Uterus (tissue), 4 donors: ENCODE data around the gene RAB22A. TPM values are rescaled to one million over a fixed set of nuclear protein-coding genes. Genes with fewer than 3 reads are reported as not detected.

Experiments used
- DNase-seq, 2 donors: peaks; one replicate each; pipeline ENCODE4 v3.0.0-alpha.2; 2019 to 2020
- H3K27ac ChIP-seq, 2 donors: fragments of 200-600 bp; sonication (generic); 1 replicate in 1 of 2; 2 replicates in 1 of 2; pipeline ENCODE4 v1.5.1; 2016 to 2018
- H3K27me3 ChIP-seq, 2 donors: fragments of 200-600 bp; sonication (generic); one replicate each; pipeline ENCODE4 v1.5.1; 2018 to 2019; ENCODE audit warnings: control low read depth in 1 of 2
- H3K36me3 ChIP-seq, 2 donors: fragments of 200-600 bp; sonication (generic); one replicate each; pipeline ENCODE4 v1.5.1; 2019; ENCODE audit warnings: control low read depth in 1 of 2
- H3K4me1 ChIP-seq, 2 donors: fragments of 200-600 bp; sonication (generic); one replicate each; pipeline ENCODE4 v1.5.1; 2018 to 2019; ENCODE audit warnings: control low read depth in 1 of 2
- H3K4me3 ChIP-seq, 2 donors: fragments of 200-600 bp; sonication (generic); 1 replicate in 1 of 2; 2 replicates in 1 of 2; pipeline ENCODE4 v1.5.1; 2018 to 2019; ENCODE audit warnings: mild to moderate bottlenecking in 1 of 2
- H3K9me3 ChIP-seq, 2 donors: fragments of 200-600 bp; sonication (generic); one replicate each; pipeline ENCODE4 v1.5.1; 2019; ENCODE audit warnings: control low read depth in 1 of 2
- POLR2A ChIP-seq, 2 donors: fragments of 450-650 bp; IDR thresholded peaks; one replicate each; pipeline ENCODE4 v1.6.1; 2016; ENCODE audit warnings: antibody characterized with exemption in 2 of 2, mild to moderate bottlenecking in 1 of 2, moderate library complexity in 1 of 2
- intact Hi-C: fragments of 100-400 bp; cut with DNase I; formaldehyde crosslinking; loops from one replicate; pipeline ENCODE4 v1.15.1; 2023; ENCODE audit warnings: low total_unique reads
- total RNA-seq, 4 donors: library from RNA; depleted of rRNA in 3 of 4; stranded (reverse); fragments of >200 nt in 3 of 4; gene quantifications; one replicate each; pipeline versions ENCODE4 v1.1.0 to v1.2.4, GENCODE V29; 2014 to 2023
- TF ChIP-seq, protein P1 (sequence below), 4 experiments: fragments of 200-600 bp in 2 of 4; fragments of 450-650 bp in 2 of 4; sonication (generic) in 2 of 4; IDR thresholded peaks; one replicate each; pipeline ENCODE4 v1.5.1; 2016 to 2019; ENCODE audit warnings: antibody characterized with exemption in 4 of 4, mild to moderate bottlenecking in 2 of 4, moderate library complexity in 1 of 4
- donor health status: DM: yes; HTN: yes; CAD: no.

Gene RAB22A
- total RNA-seq, 4 donors from 2014 or later: 9.5 to 29.7 (median 23.3) TPM

DNA sequence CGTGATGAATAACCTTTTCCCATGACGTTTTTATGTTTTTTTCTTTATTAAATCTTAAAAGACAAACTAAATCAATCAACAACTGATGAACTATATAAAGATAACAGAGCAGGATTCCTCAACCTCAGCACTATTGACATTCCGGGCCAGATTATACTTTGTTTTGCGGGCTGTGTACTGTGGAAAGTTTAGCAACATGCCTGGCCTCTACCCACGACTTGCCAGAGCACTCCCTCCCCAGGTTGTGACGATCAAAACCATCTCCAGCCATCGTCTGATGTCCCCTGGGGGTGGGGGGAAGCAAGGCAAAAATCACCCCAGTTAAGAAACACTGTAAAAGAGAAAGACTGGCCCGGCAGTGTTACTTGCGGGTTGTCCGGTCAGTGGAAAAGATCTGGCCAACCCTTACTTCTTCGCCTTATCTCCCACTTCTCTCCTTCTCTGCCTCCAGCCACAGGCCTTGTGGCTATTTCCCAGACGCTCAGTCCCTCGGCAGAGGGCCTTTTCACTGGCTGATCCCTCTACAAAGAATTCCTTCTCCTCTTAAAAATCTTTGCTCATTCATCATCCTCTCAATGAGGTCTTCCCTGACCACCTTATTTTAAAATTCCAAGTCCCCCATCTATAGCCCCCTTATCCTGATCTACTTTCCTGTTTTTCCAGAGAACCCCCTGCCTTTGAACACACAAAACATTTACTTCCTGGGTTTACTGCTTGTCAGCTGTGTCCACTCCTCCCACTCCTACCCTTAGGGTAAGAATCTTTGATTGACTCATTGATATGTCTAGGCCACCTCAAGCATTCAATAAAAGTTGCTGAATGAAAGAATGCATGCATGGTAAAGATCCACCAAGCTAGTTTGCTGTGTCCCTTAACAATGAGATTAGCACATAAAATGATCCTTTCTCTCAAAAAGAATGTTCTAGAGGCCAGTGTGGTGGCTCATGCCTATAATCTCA lies 14.7 kb upstream of the RAB22A start:
- TF ChIP-seq POLR2A (IDR thresholded peaks at IDR 0.05): no peak
- TF ChIP-seq, protein P1, sequence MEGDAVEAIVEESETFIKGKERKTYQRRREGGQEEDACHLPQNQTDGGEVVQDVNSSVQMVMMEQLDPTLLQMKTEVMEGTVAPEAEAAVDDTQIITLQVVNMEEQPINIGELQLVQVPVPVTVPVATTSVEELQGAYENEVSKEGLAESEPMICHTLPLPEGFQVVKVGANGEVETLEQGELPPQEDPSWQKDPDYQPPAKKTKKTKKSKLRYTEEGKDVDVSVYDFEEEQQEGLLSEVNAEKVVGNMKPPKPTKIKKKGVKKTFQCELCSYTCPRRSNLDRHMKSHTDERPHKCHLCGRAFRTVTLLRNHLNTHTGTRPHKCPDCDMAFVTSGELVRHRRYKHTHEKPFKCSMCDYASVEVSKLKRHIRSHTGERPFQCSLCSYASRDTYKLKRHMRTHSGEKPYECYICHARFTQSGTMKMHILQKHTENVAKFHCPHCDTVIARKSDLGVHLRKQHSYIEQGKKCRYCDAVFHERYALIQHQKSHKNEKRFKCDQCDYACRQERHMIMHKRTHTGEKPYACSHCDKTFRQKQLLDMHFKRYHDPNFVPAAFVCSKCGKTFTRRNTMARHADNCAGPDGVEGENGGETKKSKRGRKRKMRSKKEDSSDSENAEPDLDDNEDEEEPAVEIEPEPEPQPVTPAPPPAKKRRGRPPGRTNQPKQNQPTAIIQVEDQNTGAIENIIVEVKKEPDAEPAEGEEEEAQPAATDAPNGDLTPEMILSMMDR (IDR thresholded peaks at IDR 0.05): no peak
- no peak for DNase-seq
- Histone ChIP-seq H3K27ac (no peak overlapping the region), H3K4me1 (no peaks in the 10 kb centered on the region), H3K4me3 (no peak overlapping the region), H3K9me3 (no peaks in the 10 kb centered on the region), H3K36me3 (no peaks in the 10 kb centered on the region), H3K27me3 (no peaks in the 10 kb centered on the region)
- intact Hi-C loops: no loop called here

DNA sequence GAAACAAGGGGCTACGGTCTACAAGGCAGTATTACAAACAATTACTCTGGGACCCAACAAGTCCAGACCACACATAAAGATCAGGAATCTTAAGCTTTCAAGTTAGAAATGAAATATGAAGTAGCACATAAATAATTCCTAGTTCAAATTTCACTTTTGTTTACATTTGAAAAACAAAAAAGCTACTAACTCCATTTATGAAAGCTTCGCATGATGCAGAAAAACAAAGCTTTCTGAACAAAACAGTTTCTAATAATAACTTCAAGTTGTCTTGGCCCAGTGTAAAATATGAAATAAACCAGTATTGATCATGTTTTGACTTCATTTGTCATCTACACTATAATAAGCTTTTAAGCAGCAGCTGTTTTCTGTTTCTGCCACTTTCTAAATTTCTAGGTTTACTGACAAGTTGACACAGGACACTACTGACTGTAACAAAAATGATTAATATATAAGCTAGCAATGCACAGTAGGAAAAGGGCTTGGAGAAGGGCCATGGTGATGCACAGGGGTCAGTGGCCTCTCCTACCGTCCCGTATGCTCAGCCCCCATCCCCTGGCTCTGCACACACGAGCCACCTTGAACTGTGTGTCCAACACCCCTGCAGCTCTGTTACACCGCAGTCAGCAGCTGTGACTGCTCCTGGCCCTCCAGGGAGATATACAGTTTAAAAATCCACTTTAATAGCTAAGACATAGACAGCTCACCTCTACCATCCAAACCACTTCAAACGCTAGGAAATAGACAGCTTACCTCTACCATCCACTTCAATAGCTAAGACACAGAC lies 13.3 kb upstream of the RAB22A start:
- no peak for DNase-seq
- H3K36me3 ChIP-seq: no peaks in the 10 kb centered on the region
- no peaks in the 10 kb centered on the region for H3K4me1 ChIP-seq
- H3K27me3 ChIP-seq: no peaks in the 10 kb centered on the region
- intact Hi-C loops: no loop called here
- TF ChIP-seq POLR2A (IDR thresholded peaks at IDR 0.05): no peak
- TF ChIP-seq, protein P1 (IDR thresholded peaks at IDR 0.05): no peak
- no peak overlapping the region for H3K27ac ChIP-seq
- H3K4me3 ChIP-seq: no peak overlapping the region
- no peaks in the 10 kb centered on the region for H3K9me3 ChIP-seq

GRCh38 chr20:58297394-58297793 lies 12.1 kb upstream of the RAB22A start:
- no peak overlapping the region for H3K27ac ChIP-seq
- DNase-seq: no peak
- H3K4me1 ChIP-seq: no peaks in the 10 kb centered on the region
- TF ChIP-seq, protein P1 (IDR thresholded peaks at IDR 0.05): no peak
- no peak for TF ChIP-seq POLR2A (IDR thresholded peaks at IDR 0.05)
- intact Hi-C loops: no loop called here
- no peaks in the 10 kb centered on the region for H3K27me3 ChIP-seq
- no peak overlapping the region for H3K4me3 ChIP-seq
- H3K9me3 ChIP-seq: no peaks in the 10 kb centered on the region
- no peaks in the 10 kb centered on the region for H3K36me3 ChIP-seq

DNA sequence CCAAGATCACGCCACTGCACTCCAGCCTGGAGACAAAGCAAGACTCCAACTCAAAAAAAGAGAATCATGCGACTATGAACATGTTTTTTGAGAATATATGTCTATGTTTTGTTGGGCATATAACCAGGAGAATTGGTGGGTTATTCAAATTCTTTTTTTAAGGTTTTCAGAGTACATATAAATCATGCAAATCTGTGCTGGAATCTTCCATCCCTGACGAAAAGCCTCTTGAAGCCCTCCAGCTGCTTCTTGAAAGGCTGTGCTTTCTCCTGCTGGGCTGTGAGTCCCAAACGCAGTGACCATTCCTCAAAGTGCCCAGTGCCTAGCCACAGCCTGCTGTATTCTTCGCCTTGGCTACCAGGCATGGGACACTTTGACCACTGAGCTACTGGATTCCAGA lies 9.2 kb upstream of the RAB22A start:
- H3K9me3 ChIP-seq: no peaks in the 10 kb centered on the region
- no peaks in the 10 kb centered on the region for H3K4me1 ChIP-seq
- no peak for DNase-seq
- no peaks in the 10 kb centered on the region for H3K27me3 ChIP-seq
- H3K36me3 ChIP-seq: no peaks in the 10 kb centered on the region
- no peak overlapping the region for H3K27ac ChIP-seq
- no peak overlapping the region for H3K4me3 ChIP-seq
- no peak for TF ChIP-seq POLR2A (IDR thresholded peaks at IDR 0.05)
- TF ChIP-seq, protein P1 (IDR thresholded peaks at IDR 0.05): no peak
- intact Hi-C loops: no loop called here

- no peak for TF ChIP-seq POLR2A (IDR thresholded peaks at IDR 0.05)
- TF ChIP-seq, protein P1 (IDR thresholded peaks at IDR 0.05): no peak
- intact Hi-C loops: no loop called here
- Histone ChIP-seq H3K9me3 (no peaks in the 10 kb centered on the region), H3K27me3 (no peaks in the 10 kb centered on the region), H3K4me3 (no peak overlapping the region), H3K36me3 (no peaks in the 10 kb centered on the region), H3K27ac (no peak overlapping the region), H3K4me1 (no peaks in the 10 kb centered on the region)
- no peak for DNase-seq
These were observed 6.0 kb upstream of the RAB22A start for GRCh38 chr20:58303547-58303946.
